Measurements from ENCODE around the gene ODAD3.

DNA sequence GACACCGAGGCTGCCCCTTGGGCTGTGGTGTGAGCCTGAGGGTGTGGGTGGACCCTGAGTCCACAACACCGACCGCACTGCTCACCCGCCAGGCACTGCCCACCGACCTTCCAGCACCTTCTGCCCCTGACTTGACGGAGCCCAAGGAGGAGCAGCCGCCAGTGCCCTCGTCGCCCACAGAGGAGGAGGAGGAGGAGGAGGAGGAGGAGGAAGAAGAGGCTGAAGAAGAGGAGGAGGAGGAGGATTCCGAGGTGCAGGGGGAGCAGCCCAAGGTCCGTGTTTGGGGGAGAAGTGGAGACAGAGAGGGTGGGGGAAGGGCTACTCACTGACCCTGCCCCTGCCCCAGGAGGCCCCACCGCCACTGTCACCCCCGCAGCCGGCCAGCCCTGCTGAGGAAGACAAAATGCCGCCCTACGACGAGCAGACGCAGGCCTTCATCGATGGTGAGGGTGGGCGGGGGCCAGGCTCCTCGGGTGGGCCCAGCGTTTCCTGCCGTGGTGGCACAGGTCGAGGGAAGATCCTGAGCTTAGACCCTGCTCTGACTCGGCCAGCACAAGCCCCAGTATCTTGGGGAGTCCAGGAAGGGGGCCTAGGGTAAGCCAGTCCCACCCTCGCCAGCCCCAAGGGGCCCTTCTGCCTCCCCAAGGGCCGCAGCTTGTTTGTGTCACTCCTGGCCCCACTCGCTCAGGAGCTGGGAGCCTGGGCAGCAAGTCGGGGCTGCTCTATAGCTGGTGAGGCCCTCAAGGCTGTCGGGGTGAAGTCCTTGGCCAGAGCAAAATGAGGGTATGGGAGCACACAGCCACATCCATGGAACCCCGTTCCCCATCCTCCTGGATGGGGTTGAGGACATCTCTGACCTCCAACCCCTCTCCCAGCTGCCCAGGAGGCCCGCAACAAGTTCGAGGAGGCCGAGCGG, 12.7 kb upstream of the ODAD3 start:
- TF ChIP-seq, protein P1, sequence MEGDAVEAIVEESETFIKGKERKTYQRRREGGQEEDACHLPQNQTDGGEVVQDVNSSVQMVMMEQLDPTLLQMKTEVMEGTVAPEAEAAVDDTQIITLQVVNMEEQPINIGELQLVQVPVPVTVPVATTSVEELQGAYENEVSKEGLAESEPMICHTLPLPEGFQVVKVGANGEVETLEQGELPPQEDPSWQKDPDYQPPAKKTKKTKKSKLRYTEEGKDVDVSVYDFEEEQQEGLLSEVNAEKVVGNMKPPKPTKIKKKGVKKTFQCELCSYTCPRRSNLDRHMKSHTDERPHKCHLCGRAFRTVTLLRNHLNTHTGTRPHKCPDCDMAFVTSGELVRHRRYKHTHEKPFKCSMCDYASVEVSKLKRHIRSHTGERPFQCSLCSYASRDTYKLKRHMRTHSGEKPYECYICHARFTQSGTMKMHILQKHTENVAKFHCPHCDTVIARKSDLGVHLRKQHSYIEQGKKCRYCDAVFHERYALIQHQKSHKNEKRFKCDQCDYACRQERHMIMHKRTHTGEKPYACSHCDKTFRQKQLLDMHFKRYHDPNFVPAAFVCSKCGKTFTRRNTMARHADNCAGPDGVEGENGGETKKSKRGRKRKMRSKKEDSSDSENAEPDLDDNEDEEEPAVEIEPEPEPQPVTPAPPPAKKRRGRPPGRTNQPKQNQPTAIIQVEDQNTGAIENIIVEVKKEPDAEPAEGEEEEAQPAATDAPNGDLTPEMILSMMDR (IDR thresholded peaks at IDR 0.05), result no peak
- no peak for TF ChIP-seq POLR2A (IDR thresholded peaks at IDR 0.05)
